Stimulated activated CD8-positive, alpha-beta memory T cell treated with anti-CD3 and anti-CD28 coated beads, Interleukin-7, amount 100 ng/mL, for 48 hours (primary cell): ENCODE data around the gene FAM24A.
"Not testable (repeated sequence)": the region's sequence is repeated elsewhere in the genome, so short reads cannot be mapped to it uniquely, and the experiment has no call there.

ENCODE experiments used
- DNase-seq, 2 donors: peaks; one replicate each; pipeline ENCODE4 v3.0.0-alpha.2; 2020; ENCODE audit warnings: low read depth in 1 of 2; ENCODE audit errors: extremely low read depth in 1 of 2

FAM24A gene, protein sequence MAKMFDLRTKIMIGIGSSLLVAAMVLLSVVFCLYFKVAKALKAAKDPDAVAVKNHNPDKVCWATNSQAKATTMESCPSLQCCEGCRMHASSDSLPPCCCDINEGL

DNA sequence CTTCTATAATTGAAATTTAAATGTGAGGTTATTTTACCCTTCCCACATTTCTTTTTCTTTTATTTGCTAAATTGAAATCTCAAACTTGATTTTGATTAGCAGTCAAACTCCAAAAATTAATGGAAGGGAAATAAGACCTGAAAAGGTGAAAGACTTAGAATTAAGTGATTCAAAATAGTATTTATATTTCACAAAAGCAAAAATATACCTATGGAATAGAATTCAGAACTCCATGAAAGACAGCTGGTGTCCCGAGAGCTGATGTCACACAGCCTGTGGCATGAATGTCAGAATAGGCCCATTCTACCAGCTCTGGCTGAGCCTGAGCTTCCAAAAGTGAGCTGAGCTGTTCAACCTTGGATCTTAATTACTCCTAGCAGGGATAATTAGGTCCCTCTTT, at the start of gene FAM24A:
Gene FAM24A (plus strand): TSS at position 301 of the 400 bp plus-strand sequence. CDS start 1,025 bp downstream, outside the sequence.
- no peak for DNase-seq

DNA sequence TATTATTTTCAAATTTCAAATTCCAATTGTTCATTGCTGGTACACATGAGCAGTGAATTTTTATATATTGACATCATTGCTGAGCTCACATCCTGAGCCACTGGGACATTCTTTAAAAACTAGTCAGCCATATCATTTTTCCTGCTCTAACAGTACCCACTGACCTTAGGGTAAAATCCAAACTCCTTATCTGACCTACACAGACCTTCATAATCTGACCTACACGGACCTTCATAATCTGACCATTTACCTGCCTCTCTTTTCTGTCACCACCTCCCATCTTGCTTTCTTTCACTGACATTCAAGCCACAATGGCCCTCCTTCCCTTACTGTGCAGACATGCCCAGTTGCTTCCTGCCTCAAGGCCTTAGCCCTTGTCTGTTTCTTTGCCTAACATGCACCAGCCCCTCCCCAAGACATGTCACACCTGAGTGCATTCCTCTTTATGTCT, 48.7 kb upstream of the FAM24A start:
- no peak for DNase-seq

DNA sequence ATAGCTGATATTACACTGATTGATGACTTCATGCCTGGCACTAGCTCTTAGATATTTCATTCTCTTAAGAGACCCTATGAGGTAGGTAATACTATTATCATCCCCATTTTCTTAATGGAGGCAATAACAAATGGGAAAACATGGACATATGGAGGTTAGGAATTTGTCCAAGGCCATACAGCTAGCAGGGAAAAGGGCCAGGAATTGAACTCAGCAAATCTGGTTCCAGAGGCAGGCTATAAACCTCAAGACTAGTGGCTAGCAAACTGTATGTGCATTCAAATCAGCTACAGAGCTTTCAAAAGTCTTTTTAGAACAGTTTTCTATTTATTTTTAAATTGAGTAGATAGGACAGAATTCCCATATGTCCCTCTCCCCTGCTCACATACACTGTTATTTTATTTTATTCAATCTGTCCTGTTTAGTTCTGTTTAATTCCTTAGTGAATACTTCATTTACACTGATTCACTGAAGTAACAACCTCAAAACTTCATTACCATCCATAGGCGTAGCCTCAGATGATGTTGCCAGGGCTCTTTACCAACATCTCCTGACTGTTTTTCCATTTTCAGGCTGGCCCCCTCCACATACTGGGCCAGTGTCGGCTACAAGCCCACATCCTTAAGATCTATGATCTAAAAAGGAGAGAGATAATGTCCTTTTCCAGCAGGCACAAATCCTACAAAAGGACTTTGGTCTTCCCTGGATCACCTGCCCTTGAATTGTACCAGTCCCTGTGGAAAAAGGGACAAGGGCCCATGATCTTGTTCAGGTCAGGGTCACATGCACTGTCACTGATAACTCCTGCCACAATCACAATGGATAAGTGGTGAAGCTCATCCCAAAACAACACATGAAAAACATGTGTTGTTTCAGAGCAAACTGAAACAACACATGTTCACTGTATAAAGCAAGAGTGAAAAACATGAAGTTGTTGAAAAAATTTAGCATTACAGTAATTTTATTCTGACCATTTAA, 46.9 kb upstream of the FAM24A start:
- DNase-seq, result no peak

DNA sequence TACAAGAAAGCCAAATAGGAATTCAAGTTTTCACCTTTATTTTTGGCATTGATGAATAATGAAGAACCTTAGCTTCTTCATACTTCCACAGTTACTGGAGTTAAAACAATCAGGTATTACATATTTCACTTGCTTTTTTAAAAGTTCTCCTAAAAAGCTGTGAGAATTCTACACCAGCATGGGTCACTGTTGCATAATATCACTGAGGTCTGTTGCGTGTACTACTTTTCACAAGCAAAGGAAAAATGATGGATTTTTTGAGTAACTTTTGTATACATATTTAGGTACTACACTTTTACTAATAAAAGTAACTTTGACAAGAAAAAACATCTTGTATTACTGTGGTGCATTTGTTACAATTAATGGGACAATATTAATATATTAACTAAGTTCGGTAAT, 46.2 kb upstream of the FAM24A start:
- DNase-seq, result no peak

DNA sequence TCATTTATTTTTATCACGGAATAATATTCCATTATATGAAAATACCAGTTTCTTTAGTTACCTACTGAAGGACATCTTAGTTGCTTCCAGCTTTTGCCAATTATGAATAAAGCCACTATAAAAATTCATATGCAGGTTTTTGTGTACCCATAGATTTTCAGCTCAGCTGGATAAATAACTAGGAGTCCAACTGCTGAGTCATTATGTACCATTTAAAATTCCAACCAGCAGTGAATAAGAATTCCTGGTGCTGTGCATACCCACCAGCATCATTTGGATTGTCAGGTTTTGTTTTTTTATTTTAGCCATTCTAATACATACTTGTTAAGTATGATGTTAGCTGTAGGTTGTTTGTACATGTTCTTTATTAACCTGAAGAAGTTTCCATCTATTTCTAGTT, 45.5 kb upstream of the FAM24A start:
- no peak for DNase-seq

DNA sequence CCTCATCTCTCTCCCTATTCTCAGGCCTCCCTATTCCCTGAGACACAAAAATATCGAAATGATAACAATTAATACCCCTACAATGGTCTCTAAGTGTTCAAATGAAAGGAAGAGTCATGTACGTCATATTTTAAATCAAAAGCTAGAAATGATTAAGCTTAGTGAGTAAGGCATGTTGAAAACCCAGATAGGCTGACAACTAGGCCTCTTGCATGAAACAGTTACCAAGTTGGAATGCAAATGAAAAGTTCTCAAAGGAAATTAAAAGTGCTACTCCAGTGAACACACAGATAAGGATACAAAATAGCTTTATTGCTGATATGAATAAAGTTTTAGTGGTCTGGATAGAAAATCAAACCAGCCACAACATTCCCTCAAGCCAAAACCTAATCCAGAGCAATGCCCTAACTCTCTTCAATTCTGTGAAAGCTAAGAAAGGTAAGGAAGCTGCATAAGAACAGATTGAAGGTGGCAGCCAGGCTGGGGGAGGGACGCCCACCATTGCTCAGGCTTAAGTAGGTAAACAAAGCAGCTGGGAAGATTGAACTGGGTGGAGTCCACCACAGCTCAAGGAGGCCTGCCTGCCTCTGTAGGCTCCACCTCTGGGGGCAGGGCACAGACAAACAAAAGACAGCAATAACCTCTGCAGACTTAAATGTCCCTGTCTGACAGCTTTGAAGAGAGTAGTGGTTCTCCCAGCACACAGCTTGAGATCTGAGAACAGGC, 43.5 kb upstream of the FAM24A start:
- not testable (repeated sequence) for DNase-seq

DNA sequence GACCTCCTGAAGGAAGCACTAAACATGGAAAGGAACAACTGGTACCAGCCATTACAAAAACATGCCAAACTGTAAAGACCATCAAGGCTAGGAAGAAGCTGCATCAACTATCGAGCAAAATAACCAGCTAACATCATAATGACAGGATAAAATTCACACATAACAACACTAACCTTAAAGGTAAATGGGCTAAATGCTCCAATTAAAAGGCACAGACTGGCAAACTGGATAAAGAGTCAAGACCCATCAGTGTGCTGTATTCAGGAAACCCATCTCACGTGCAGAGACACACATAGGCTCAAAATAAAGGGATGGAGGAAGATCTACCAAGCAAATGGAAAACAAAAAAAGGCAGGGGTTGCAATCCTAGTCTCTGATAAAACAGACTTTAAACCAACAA, 41.6 kb upstream of the FAM24A start:
- not testable (repeated sequence) for DNase-seq

DNA sequence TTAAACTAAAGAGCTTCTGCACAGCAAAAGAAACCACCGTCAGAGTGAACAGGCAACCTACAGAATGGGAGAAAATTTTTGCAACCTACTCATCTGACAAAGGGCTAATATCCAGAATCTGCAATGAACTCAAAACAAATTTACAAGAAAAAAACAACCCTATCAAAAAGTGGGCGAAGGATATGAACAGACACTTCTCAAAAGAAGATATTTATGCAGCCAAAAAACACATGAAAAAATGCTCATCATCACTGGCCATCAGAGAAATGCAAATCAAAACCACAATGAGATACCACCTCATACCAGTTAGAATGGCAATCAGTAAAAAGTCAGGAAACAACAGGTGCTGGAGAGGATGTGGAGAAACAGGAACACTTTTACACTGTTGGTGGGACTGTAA, 38.5 kb upstream of the FAM24A start:
- not testable (repeated sequence) for DNase-seq

DNA sequence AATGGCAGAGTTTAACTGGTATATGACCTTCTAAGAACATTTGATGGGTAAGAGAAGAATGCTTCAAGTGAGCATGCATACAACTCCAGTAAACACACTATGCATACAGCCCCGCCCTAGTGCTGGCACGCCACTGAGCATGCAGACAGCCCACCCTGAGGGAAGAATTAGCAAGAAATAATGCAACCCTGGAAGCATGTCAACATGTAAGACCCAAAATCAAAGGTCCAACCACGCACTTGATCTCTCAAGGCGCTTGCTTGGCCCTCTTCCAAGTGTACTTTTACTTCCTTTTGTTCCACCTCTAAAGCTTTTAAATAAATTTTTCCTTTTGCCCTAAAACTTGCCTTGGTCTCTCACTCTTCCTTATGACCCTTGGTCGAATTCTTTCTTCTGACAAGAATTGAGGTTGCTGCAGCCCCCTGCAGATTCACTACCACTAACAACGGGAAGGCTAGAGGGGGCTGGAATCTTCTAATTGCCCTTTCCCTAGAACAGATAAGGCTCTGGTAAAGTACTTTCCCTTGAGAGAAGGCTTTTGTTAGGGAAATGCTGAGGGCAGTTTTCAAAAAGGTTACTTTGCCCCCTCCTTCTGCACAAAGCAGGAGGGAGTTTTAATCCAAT, 34.5 kb upstream of the FAM24A start:
- DNase-seq, result no peak

DNA sequence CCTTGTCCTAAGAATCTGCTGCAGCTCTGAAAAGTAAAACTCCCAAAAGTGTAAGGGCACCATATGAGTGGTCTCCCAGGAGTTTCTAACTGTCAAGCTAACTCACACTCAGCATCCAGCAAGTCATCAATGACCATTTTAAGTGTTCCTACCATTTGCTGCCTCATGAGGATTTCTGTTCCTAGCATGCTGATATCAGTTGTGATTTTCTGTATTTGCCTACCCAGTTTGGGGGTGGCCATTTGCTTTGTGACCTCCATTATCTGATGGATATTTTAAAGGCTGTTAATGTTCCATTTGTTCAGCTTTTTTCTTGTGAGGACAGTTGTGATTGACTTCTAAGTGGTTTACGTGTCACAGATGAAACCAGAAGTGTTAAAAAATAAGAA, 33.9 kb upstream of the FAM24A start:
- DNase-seq, result no peak

DNA sequence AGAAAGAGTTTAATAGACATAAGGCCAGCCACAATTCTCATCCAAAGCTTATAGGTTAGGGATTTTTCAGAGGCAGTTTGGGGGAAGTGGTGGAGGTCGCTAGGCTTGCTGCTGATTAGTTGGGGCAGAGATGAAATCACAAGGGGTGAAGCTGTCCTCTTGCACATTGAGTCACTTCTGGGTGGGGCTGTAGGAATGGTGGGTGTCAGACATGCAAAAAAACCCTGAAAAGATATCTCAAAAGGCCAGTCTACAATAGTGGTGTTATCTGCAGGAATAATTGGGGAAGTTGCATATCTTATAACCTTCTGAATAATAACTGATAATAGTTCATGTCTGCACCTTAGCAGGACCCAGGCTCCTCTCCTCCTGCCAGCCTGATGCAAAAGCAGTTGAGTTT, 33.1 kb upstream of the FAM24A start:
- DNase-seq, result no peak

DNA sequence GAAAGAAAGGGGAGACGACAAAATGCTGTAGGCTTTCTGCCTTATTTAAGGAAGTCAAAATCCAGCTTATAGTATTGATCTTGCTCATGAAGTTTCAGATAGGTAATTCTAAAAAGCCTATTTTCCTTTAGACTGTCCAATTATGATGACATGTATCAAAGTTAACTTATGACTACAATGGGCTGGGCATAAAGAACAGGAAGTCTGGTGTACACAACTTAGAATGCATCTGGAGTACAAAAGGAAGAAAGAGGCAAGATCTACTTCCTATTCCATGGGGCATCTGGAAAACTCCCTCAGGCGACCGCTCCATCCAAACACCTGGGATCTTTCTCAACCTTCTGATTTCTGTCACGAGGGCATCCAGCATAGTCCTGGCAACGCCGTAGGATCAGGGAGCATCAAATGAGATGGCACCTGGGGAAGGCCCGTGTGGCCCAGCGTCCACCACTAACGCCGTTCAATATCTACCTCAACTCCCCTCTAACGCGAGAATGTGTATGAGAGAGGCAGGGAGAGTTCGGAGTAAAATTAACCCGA, 31.5 kb upstream of the FAM24A start:
- no peak for DNase-seq

DNA sequence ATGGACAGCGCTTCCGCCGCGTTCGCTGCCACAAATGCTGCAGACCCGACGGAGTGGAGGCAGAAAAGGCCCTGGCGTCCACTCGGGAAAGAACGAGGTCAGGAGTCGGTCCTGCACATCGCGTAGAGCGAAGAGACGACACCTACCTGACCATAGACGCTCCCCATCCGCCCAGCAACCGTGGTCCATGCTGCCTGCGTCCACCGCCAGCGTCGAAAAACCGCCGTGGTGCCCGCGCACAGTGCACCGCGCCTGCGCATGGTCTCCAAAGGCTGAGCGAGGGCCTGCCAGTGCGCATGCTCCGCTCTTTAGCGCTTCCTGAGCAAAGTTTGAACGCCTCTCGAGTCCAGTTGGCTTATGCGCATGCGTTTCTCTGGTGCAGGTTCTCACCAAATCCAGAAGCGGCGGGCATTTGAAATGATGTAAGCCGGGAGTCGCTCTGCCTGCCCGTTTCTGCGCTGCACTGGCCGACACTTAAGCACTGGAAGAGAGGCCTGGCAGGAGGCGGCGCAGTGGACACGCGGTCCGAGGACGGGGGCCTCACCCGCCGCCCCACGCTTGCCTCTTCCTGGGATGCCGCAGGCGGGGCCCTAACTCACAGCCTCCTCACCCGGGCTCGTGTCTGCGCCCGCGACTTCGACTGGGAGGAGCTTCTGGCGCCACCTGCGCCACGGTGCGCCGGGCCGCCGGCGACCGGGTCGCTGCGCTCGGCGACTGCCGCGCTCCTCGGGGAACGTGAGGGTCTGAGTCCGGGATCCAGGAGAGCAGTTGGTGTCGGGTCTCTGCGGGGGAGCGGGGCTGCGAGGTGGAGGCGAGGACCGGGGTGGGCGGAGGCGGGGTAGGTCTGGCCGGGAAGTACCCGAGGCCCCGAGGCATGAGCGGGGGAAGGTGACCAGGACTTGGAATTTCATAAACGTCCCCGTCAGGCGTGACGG, 30.8 kb upstream of the FAM24A start, which contains the start of gene FAM24B:
Gene FAM24B (minus strand): TSS at position 243 of the 935 bp plus-strand sequence. CDS start 29,066 bp downstream, outside the sequence.
- peak; percentile 75 to 95 for DNase-seq

DNA sequence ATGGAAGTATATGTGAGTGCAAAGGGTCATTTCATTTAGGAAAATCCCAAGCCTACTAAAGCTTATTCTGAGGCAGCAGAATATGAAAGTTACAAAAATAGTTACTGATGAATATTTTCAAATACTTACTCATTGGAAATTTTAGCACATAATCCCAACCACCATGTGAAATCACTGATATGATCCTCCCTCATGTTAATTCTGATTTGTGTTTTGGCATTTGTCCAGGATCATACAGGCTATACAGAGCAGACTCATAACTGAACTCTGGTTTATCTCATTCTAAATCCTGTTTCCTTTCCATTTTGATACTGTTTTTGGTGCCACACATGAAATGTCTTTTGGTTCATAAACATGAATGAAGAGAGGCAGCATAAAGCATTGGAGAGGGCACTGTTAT, 27.6 kb upstream of the FAM24A start:
- no peak for DNase-seq

DNA sequence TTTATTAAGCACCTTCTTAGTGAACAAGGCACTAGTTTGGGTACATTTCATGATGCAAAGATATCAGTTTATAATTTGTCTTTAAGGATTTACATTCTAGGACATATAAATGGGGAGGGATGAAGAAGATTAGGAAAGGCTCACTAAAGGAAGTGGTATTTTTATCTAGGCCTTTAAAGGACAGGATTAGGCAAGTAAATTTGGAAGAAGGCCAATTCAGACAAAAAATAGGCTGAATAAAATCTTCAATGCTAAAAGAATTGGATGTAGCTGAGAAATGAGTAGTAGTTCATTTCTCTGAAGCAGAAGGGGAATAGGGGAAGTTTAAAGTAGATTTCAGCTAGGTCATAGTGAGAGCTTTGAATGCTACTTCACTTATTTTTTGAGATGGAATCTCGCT, 26.2 kb upstream of the FAM24A start:
- no peak for DNase-seq

DNA sequence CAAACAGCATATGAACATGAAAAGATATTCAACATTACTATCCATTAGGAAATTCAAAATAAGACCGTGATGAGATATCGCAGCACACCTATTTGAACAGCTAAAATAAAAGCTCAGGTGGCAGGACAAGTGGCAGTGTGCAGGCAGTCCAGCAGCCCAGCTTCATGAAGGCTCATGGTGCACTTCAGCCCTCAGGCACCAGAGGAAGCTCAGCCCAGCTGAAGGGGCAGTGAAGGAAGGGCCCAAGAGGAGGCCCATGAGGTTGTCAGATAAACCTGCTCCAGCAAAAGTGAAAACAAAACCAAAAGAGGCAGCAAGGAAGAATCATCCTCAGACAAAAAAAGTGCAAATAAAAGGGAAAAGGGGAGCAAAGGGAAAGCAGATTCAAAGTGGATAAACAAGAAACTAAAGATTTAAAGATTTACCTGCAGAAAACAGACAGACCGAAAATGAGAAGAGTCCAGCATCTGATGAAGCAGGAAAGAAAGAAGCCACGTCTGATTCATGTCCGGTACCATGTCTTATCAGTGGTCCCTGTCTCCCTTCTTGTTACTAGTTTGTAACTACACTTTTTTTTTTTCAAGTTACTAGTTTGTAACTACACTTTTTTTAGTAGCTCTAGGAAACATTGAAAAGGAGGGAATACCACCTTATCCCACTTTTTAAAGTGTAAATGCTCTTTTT, 16.0 kb upstream of the FAM24A start:
- no peak for DNase-seq

DNA sequence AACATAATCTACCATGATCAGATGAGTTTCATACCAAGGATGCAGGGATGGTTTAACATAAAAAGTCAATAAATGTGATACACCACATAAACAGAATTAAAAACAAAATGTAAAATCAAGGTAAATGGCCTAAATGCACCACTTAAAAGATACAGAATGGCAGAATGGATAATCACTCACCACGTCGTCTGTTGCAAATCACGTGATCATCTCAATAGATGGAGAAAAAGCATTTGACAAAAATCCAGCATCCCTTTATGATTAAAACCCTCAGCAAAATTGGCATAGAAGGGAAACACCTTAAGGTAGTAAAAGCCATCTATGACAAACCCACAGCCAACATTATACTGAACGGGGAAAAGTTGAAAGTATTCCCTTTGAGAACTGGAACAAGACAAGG, 6.5 kb upstream of the FAM24A start:
- DNase-seq, result not testable (repeated sequence)

DNA sequence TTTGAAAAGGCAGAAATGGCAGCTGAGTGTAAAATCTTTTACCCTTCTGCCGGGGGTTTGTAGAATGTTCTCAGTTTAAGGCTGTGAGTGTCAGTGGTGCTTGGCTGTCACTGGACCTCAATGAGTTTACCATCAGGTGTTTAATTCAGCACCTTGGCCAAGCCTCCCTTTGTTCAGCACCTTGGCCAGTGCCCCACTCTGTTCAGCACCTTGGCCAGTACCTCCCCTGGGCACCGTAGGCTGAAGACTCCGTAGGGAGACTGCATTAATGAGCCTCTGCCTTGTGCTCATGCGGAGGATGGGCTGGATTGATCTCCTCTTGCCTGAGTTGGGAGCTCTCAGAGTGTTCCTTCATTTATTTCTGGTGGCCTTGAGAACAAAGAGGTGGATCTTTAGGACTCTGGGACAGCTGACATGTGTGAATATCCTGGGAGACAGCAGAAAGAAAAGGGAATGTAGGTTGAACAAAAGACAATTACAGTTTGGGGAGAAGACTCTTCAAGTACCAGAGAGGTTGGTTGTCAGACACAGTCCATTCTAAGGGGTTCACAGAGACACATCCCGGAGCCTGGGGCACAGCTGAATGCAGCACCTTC, 1.6 kb downstream of the FAM24A start:
- peak; percentile 8 to 11 for DNase-seq

DNA sequence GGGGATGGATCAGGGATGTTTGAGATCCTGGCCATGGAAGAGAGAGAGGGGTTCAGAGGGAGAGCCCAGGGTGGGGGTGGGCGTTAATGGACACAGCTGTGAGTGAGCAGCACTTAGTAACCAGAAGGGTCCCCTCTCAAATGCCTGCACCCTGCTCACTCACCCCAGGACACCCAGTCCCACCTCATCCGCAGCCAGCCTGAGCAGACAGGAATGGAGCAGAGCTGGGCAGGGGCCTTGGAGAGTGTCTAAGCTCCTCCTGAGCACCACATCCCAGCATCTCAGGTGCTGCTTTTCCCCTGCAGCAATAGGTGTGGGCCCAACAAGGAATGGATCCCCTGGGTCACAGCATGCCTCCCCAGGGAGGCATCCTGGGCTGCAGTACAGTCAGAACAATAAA, 5.3 kb downstream of the FAM24A start:
- DNase-seq, result no peak
